Fibroblast of lung (primary cell): ENCODE measurements around the gene TRIM38.

ENCODE experiments used
- EZH2 ChIP-seq: IDR thresholded peaks from 2 replicates; pipeline ENCODE4 v1.5.1; 2012; ENCODE audit warnings: low read length, control low read depth, mild to moderate bottlenecking; ENCODE audit errors: missing control alignments
- TF ChIP-seq, protein P1 (sequence below), 2 donors: IDR thresholded peaks in 1 of 2; conservative IDR thresholded peaks in 1 of 2; 1 replicate in 1 of 2; 2 replicates in 1 of 2; pipeline ENCODE4 v1.5.1; 2011 to 2012; ENCODE audit warnings: low read length in 2 of 2, control low read depth in 1 of 2, inconsistent platforms in 1 of 2, low read depth in 1 of 2, mild to moderate bottlenecking in 1 of 2

DNA sequence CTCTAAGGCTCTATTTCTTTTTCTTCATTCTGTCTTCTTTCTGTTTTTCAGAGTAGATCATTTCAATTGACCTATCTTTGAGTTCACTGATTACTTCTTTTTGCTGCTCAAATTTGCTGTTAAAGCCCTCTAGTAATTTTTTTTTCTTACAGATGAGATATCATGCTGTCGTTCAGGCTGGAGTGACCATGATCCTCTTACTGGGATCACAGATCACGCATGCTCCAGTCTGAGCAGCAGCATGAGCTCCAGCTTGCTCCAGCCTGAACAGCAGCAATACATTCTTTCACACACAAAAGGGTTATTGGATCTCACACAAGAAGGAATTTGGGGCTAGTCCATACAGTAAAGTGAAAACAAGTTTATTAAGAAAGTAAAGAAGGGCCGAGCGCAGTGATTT lies 12.3 kb upstream of the TRIM38 start:
- TF ChIP-seq, protein P1, sequence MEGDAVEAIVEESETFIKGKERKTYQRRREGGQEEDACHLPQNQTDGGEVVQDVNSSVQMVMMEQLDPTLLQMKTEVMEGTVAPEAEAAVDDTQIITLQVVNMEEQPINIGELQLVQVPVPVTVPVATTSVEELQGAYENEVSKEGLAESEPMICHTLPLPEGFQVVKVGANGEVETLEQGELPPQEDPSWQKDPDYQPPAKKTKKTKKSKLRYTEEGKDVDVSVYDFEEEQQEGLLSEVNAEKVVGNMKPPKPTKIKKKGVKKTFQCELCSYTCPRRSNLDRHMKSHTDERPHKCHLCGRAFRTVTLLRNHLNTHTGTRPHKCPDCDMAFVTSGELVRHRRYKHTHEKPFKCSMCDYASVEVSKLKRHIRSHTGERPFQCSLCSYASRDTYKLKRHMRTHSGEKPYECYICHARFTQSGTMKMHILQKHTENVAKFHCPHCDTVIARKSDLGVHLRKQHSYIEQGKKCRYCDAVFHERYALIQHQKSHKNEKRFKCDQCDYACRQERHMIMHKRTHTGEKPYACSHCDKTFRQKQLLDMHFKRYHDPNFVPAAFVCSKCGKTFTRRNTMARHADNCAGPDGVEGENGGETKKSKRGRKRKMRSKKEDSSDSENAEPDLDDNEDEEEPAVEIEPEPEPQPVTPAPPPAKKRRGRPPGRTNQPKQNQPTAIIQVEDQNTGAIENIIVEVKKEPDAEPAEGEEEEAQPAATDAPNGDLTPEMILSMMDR (conservative IDR thresholded peaks at IDR 0.05 in 1 of 2, IDR thresholded peaks at IDR 0.05 in 1 of 2; ENCODE audit: low read depth in 1 of 2, low read length in 2 of 2): no peak
- no peak for TF ChIP-seq EZH2
